HEK293 (cell line): ENCODE data around the gene GYPC.

Source experiments
- CTCF ChIA-PET: fragments of 350-600 bp; formaldehyde crosslinking; extraction: SDS; loops from one replicate; lab custom pipeline; 2021; ENCODE audit warnings: antibody characterized with exemption; lab: Yijun Ruan, JAX
- POLR2A ChIA-PET: fragments of 300-600 bp; formaldehyde crosslinking; extraction: SDS; loops from one replicate; lab custom pipeline; 2020; ENCODE audit warnings: antibody characterized with exemption, inconsistent platforms; lab: Yijun Ruan, JAX
- H3K27ac ChIP-seq: fragments of 200-500 bp; sonication (Bioruptor generic); 2 replicates; pipeline ENCODE4 v1.5.1; 2014; ENCODE audit warnings: low read depth, low read length, control low read depth, inconsistent platforms; ENCODE audit errors: extremely low read depth
- H3K36me3 ChIP-seq, 2 experiments: fragments of 200-500 bp in 1 of 2; sonication (Bioruptor generic) in 1 of 2; 1 replicate in 1 of 2; 2 replicates in 1 of 2; pipeline ENCODE4 v1.5.1; 2014 to 2017; ENCODE audit warnings: inconsistent platforms in 2 of 2, low read length in 2 of 2; ENCODE audit not compliant: control insufficient read depth in 2 of 2, insufficient read depth in 1 of 2
- H3K4me1 ChIP-seq: fragments of 200-500 bp; sonication (Bioruptor generic); 2 replicates; pipeline ENCODE4 v1.5.1; 2014; ENCODE audit warnings: mild to moderate bottlenecking, low read length, inconsistent platforms; ENCODE audit not compliant: control insufficient read depth, insufficient read depth
- H3K4me3 ChIP-seq: 2 replicates; pipeline ENCODE4 v1.5.1; 2011; ENCODE audit warnings: low read depth, mild to moderate bottlenecking, control low read depth, low read length, moderate library complexity
- H3K9me3 ChIP-seq: fragments of 200-500 bp; sonication (Bioruptor generic); 2 replicates; pipeline ENCODE4 v1.5.1; 2014; ENCODE audit warnings: low read depth, low read length, inconsistent platforms; ENCODE audit not compliant: control insufficient read depth, insufficient read depth
- BCL11B ChIP-seq: fragments of 450-650 bp; formaldehyde crosslinking; IDR thresholded peaks from 2 replicates; pipeline ENCODE4 v1.5.1; 2016; ENCODE audit warnings: low read depth, missing biosample characterization, missing genetic modification characterization
- ELK4 ChIP-seq: IDR thresholded peaks from 2 replicates; pipeline ENCODE4 v1.6.1; 2011; ENCODE audit warnings: mild to moderate bottlenecking, low read depth, low read length, borderline replicate concordance
- HIC1 ChIP-seq: fragments of 450-650 bp; formaldehyde crosslinking; IDR thresholded peaks from 2 replicates; pipeline ENCODE4 v1.5.1; 2016; ENCODE audit warnings: missing biosample characterization, missing genetic modification characterization
- HOXA7 ChIP-seq: sonication (generic); formaldehyde crosslinking; IDR thresholded peaks from 2 replicates; pipeline ENCODE4 v1.8.1; 2022; ENCODE audit warnings: missing genetic modification reagents, borderline replicate concordance
- MYNN ChIP-seq: fragments of 450-650 bp; formaldehyde crosslinking; IDR thresholded peaks from 2 replicates; pipeline ENCODE4 v1.5.1; 2016; ENCODE audit warnings: missing biosample characterization, missing genetic modification characterization, borderline replicate concordance
- PRDM4 ChIP-seq: fragments of 450-650 bp; formaldehyde crosslinking; IDR thresholded peaks from 2 replicates; pipeline ENCODE4 v1.5.1; 2017; ENCODE audit warnings: missing biosample characterization, missing genetic modification characterization
- SETDB1 ChIP-seq: IDR thresholded peaks from one replicate; pipeline ENCODE4 v1.6.1; 2017; ENCODE audit warnings: mild to moderate bottlenecking, low read length, moderate library complexity, mixed read lengths; ENCODE audit not compliant: insufficient read length
- ZBTB44 ChIP-seq: fragments of 450-650 bp; IDR thresholded peaks from 2 replicates; pipeline ENCODE4 v1.5.1; 2018; ENCODE audit warnings: missing biosample characterization, mild to moderate bottlenecking, missing genetic modification characterization
- ZEB2 ChIP-seq: fragments of 450-650 bp; formaldehyde crosslinking; IDR thresholded peaks from 2 replicates; pipeline ENCODE4 v1.5.1; 2016; ENCODE audit warnings: missing biosample characterization, missing genetic modification characterization
- ZFP3 ChIP-seq: fragments of 450-650 bp; formaldehyde crosslinking; IDR thresholded peaks from 2 replicates; pipeline ENCODE4 v1.5.1; 2016; ENCODE audit warnings: low read depth, missing biosample characterization, missing genetic modification characterization
- ZNF114 ChIP-seq: fragments of 450-650 bp; formaldehyde crosslinking; IDR thresholded peaks from 2 replicates; pipeline ENCODE4 v1.5.0; 2017; ENCODE audit warnings: missing biosample characterization, missing genetic modification characterization
- ZNF140 ChIP-seq: fragments of 450-650 bp; formaldehyde crosslinking; IDR thresholded peaks from 2 replicates; pipeline ENCODE4 v1.5.1; 2016; ENCODE audit warnings: missing biosample characterization, missing genetic modification characterization
- ZNF175 ChIP-seq: fragments of 450-650 bp; formaldehyde crosslinking; IDR thresholded peaks from 2 replicates; pipeline ENCODE4 v1.5.1; 2016; ENCODE audit warnings: missing biosample characterization, missing genetic modification characterization
- ZNF221 ChIP-seq: fragments of 450-650 bp; formaldehyde crosslinking; IDR thresholded peaks from 2 replicates; pipeline ENCODE4 v1.5.1; 2017; ENCODE audit warnings: missing biosample characterization, missing genetic modification characterization, borderline replicate concordance
- ZNF366 ChIP-seq: fragments of 450-650 bp; formaldehyde crosslinking; conservative IDR thresholded peaks from 2 replicates; pipeline ENCODE4 v1.5.1; 2016; ENCODE audit warnings: missing biosample characterization, missing genetic modification characterization
- ZNF394 ChIP-seq: fragments of 450-650 bp; formaldehyde crosslinking; IDR thresholded peaks from 2 replicates; pipeline ENCODE4 v1.5.1; 2016; ENCODE audit warnings: missing biosample characterization, missing genetic modification characterization, mild to moderate bottlenecking, moderate library complexity, borderline replicate concordance
- ZNF514 ChIP-seq: fragments of 450-650 bp; formaldehyde crosslinking; IDR thresholded peaks from 2 replicates; pipeline ENCODE4 v1.5.1; 2016; ENCODE audit warnings: missing biosample characterization, missing genetic modification characterization
- ZNF529 ChIP-seq: fragments of 450-650 bp; formaldehyde crosslinking; IDR thresholded peaks from 2 replicates; pipeline ENCODE4 v1.5.1; 2017; ENCODE audit warnings: missing genetic modification characterization, missing biosample characterization; ENCODE audit not compliant: insufficient replicate concordance
- ZNF544 ChIP-seq: fragments of 450-650 bp; formaldehyde crosslinking; IDR thresholded peaks from 2 replicates; pipeline ENCODE4 v1.5.0; 2017; ENCODE audit warnings: missing biosample characterization, missing genetic modification characterization
- ZNF558 ChIP-seq: fragments of 450-650 bp; formaldehyde crosslinking; IDR thresholded peaks from 2 replicates; pipeline ENCODE4 v1.5.1; 2016; ENCODE audit warnings: missing biosample characterization, missing genetic modification characterization
- ZSCAN23 ChIP-seq: fragments of 450-650 bp; formaldehyde crosslinking; IDR thresholded peaks from 2 replicates; pipeline ENCODE4 v1.5.1; 2016; ENCODE audit warnings: missing biosample characterization, missing genetic modification characterization
- ZSCAN4 ChIP-seq: fragments of 450-650 bp; formaldehyde crosslinking; IDR thresholded peaks from 2 replicates; pipeline ENCODE4 v1.5.1; 2017; ENCODE audit warnings: missing biosample characterization, missing genetic modification characterization
- TF ChIP-seq, protein P1 (sequence below): fragments of 450-650 bp; IDR thresholded peaks from 2 replicates; pipeline ENCODE4 v1.5.1; 2018; ENCODE audit warnings: missing biosample characterization, missing genetic modification characterization

GYPC gene

DNA sequence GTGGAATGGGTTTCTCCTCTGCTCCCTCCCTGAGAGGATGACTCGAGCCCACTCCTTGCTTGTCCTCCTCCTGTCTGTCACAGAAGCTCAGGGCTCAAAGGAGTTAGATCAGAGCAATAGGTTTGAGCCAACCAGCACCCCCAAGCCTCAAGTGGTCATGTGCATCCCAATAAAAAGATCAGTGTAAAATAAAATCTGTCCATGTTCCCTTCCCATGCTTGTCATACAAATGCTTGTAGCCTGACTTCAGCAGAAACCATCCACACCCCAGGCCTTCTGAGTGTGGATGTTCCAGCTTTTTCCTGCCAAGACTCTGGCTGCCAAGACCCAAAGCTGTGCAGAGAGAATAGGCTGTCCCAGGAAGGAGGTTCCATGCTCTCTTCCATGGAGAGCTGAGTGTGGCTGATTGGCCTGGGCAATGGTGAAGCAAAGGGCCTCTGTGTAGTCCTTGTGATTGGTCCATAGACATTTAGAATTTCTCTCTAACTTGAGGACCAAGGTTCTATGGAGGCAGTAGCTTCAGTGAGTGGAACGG is 67.4 kb downstream of the GYPC start (continued):
- TF ChIP-seq PRDM4 (tag by site-specific recombination) (no peak), ZNF544 (tag by site-specific recombination) (no peak), ZFP3 (no peak), HIC1 (tag by site-specific recombination) (no peak), ZNF175 (tag by site-specific recombination) (no peak), ZNF558 (tag by site-specific recombination) (no peak), ZEB2 (no peak)
- TF ChIP-seq, protein P1, sequence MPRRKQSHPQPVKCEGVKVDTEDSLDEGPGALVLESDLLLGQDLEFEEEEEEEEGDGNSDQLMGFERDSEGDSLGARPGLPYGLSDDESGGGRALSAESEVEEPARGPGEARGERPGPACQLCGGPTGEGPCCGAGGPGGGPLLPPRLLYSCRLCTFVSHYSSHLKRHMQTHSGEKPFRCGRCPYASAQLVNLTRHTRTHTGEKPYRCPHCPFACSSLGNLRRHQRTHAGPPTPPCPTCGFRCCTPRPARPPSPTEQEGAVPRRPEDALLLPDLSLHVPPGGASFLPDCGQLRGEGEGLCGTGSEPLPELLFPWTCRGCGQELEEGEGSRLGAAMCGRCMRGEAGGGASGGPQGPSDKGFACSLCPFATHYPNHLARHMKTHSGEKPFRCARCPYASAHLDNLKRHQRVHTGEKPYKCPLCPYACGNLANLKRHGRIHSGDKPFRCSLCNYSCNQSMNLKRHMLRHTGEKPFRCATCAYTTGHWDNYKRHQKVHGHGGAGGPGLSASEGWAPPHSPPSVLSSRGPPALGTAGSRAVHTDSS (tag by site-specific recombination), result no peak

DNA sequence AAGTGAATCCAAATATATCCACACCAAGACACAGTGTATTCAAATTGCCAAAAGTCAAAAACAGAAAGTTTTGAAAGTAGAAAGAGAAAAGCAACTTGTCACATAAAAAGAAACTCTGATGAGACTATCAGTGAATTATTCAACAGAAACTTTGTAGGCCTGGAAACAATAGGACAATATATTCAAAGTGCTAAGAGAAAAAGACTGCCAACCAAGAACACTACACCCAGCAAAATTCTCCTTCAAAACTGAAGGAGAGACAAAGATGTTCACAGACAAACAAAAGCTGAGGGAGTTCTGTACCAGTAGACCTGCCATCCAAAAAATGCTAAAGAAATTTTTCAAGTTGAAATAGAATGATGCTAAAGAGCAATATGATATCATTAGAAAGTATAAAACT is 69.6 kb downstream of the GYPC start:
- ChIA-PET CTCF (no interaction called here), POLR2A (no interaction called here)
- no peak for TF ChIP-seq ZNF221 (tag by site-specific recombination)
- no peak for TF ChIP-seq ZNF140
- TF ChIP-seq SETDB1, result peak; percentile 95
- TF ChIP-seq ZNF394 (tag by site-specific recombination), result no peak

DNA sequence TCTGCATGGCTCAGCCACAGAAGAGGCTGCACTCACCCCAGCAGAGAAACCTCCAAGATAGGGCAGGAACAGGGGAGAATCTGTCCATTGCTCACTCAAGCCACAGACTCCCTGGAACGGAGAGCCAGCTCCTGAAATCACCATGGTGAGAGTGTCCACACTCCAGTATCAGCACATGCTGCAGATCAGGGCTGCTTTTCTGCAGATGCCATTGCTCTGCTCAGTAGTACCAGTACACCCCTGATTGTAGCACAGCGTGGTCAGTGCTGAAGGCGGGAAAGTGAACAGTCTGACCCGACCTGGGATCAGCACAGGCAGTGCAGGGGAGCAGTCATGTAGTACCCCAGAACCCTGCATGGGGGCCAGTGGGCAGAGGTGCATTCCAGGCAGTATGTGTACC is 73.9 kb downstream of the GYPC start:
- POLR2A ChIA-PET, result no interaction called here
- CTCF ChIA-PET, result no interaction called here
- Histone ChIP-seq H3K9me3 (no peaks in the 10 kb centered on the region), H3K4me1 (no peaks in the 10 kb centered on the region), H3K36me3 (no peaks in the 10 kb centered on the region), H3K27ac (no peak overlapping the region), H3K4me3 (no peak overlapping the region)
- TF ChIP-seq ZNF114 (tag by site-specific recombination) (no peak), ZNF394 (tag by site-specific recombination) (no peak), ZNF514 (tag by site-specific recombination) (no peak), ZNF544 (tag by site-specific recombination) (no peak), ZNF529 (tag by site-specific recombination) (no peak), ZSCAN23 (no peak), ELK4 (no peak), HOXA7 (no peak), ZBTB44 (tag by site-specific recombination) (no peak), ZSCAN4 (tag by site-specific recombination) (no peak), ZNF366 (tag by site-specific recombination) (no peak), BCL11B (tag by site-specific recombination) (no peak), ZNF221 (tag by site-specific recombination) (no peak), MYNN (tag by site-specific recombination) (no peak)

More for the DNA sequence above, 69.6 kb downstream of the GYPC start:
- H3K4me1 ChIP-seq, result no peaks in the 10 kb centered on the region
- no peaks in the 10 kb centered on the region for H3K36me3 ChIP-seq
- H3K9me3 ChIP-seq, result no peaks in the 10 kb centered on the region
- H3K4me3 ChIP-seq, result no peak overlapping the region
- H3K27ac ChIP-seq, result no peak overlapping the region
